Right lobe of liver (tissue), 4 donors: ENCODE data around the gene CABP2.

ENCODE experiments used
- CTCF ChIP-seq, 4 donors: fragments of 200-600 bp in 3 of 4; fragments of 450-650 bp in 1 of 4; IDR thresholded peaks; one replicate each; pipeline versions ENCODE4 v1.5.1 to v1.8.0; 2016 to 2022; ENCODE audit warnings: antibody characterized with exemption in 4 of 4, mild to moderate bottlenecking in 2 of 4
- POLR2A ChIP-seq: fragments of 450-650 bp; IDR thresholded peaks from one replicate; pipeline ENCODE4 v1.6.1; 2017; ENCODE audit warnings: antibody characterized with exemption, mild to moderate bottlenecking
- donor health status: DM: no; HTN: no; CAD: no.
- donor health status: DM: no; HTN: no; CAD: no.
- donor health status: DM: no; HTN: yes; CAD: no.

- no peak for TF ChIP-seq CTCF (IDR thresholded peaks at IDR 0.05)
- TF ChIP-seq POLR2A, result no peak
Observed at GRCh38 chr11:67525275-67525976, 2.2 kb upstream of the CABP2 start.
